DOHH2 (cell line): Measurements from ENCODE around the gene OPA3.

ENCODE experiments used
- CTCF ChIP-seq: fragments of 200-600 bp; sonication (generic); IDR thresholded peaks from one replicate; pipeline ENCODE4 v1.5.1; 2014; ENCODE audit warnings: antibody characterized with exemption, mild to moderate bottlenecking, low read depth, low read length; ENCODE audit not compliant: poor library complexity, severe bottlenecking
- EZH2phosphoT487 ChIP-seq: fragments of 200-600 bp; sonication (generic); IDR thresholded peaks from 2 replicates; pipeline ENCODE4 v1.6.1; 2017; ENCODE audit warnings: borderline replicate concordance, mild to moderate bottlenecking, antibody characterized with exemption, low read length, moderate library complexity, mixed read lengths

GRCh38 chr19:45595814-45596213, 11.2 kb upstream of the OPA3 start:
- TF ChIP-seq CTCF (no peak), EZH2phosphoT487 (no peak)
